Stimulated activated naive CD4-positive, alpha-beta T cell (primary cell): ENCODE measurements around the gene TRDN.
"Not testable (repeated sequence)": the region's sequence is repeated elsewhere in the genome, so short reads cannot be mapped to it uniquely, and the experiment has no call there.

Source experiments
- DNase-seq, 6 experiments: peaks; one replicate each; lab custom pipeline; 2025; lab: John Stamatoyannopoulos, UW

TRDN gene

GRCh38 chr6:123562264-123562663 lies 74.5 kb downstream of the TRDN start:
- DNase-seq = no peak

GRCh38 chr6:123559816-123560215 lies 76.9 kb downstream of the TRDN start:
- not testable (repeated sequence) for DNase-seq

GRCh38 chr6:123557474-123557873 lies 79.3 kb downstream of the TRDN start:
- not testable (repeated sequence) for DNase-seq

GRCh38 chr6:123551939-123552707 lies 84.6 kb downstream of the TRDN start:
- no peak for DNase-seq

- no peak for DNase-seq
Measured at GRCh38 chr6:123550052-123550617, 86.6 kb downstream of the TRDN start.

GRCh38 chr6:123549476-123549875 lies 87.3 kb downstream of the TRDN start:
- DNase-seq = no peak

GRCh38 chr6:123547216-123547978 lies 89.4 kb downstream of the TRDN start:
- DNase-seq = no peak

GRCh38 chr6:123546537-123546936 lies 90.2 kb downstream of the TRDN start:
- DNase-seq = no peak

GRCh38 chr6:123541462-123541861 lies 95.3 kb downstream of the TRDN start:
- no peak for DNase-seq

- no peak for DNase-seq
Measured at GRCh38 chr6:123533862-123534648, 102.7 kb downstream of the TRDN start.

GRCh38 chr6:123529843-123530242 lies 106.9 kb downstream of the TRDN start:
- no peak for DNase-seq

GRCh38 chr6:123529058-123529457 lies 107.7 kb downstream of the TRDN start:
- DNase-seq = no peak

GRCh38 chr6:123527406-123527805 lies 109.3 kb downstream of the TRDN start:
- DNase-seq = no peak

GRCh38 chr6:123526128-123526527 lies 110.6 kb downstream of the TRDN start:
- DNase-seq = no peak

- DNase-seq = no peak
Measured at GRCh38 chr6:123524781-123525180, 112.0 kb downstream of the TRDN start.

GRCh38 chr6:123520217-123520616 lies 116.5 kb downstream of the TRDN start:
- no peak for DNase-seq

GRCh38 chr6:123519189-123519505 lies 117.6 kb downstream of the TRDN start:
- no peak for DNase-seq

- no peak for DNase-seq
Measured at GRCh38 chr6:123518441-123519188, 118.1 kb downstream of the TRDN start.

- DNase-seq = no peak
Measured at GRCh38 chr6:123515715-123516114, 121.0 kb downstream of the TRDN start.

GRCh38 chr6:123509112-123509511 lies 127.6 kb downstream of the TRDN start:
- DNase-seq = no peak

- DNase-seq = no peak
Measured at GRCh38 chr6:123508290-123508689, 128.5 kb downstream of the TRDN start.

- DNase-seq = no peak
Measured at GRCh38 chr6:123507582-123507981, 129.2 kb downstream of the TRDN start.
